B cell (primary cell): ENCODE measurements around the gene CDCA5. TPM values are rescaled to one million over a fixed set of nuclear protein-coding genes. Genes with fewer than 3 reads are reported as not detected.

Experiments used
- ATAC-seq: fragments of 200-7000 bp; cut with Tn5 transposase; one replicate; pipeline ENCODE4 v1.10.0; 2021; ENCODE audit warnings: low read depth, mild to moderate bottlenecking, moderate number of reproducible peaks, moderate library complexity
- CTCF ChIA-PET: fragments of 350-600 bp; sonication (Branson Sonifier 250); formaldehyde crosslinking; loops from one replicate; lab custom pipeline; 2021; ENCODE audit warnings: antibody characterized with exemption, inconsistent platforms; lab: Charles Lee
- POLR2A ChIA-PET: fragments of 350-600 bp; sonication (Branson Sonifier 250); formaldehyde crosslinking; loops from one replicate; lab custom pipeline; 2021; ENCODE audit warnings: antibody characterized with exemption; lab: Charles Lee
- DNase-seq: peaks from one replicate; pipeline ENCODE4 v3.0.0; 2013
- H2AFZ ChIP-seq: 2 replicates; pipeline ENCODE4 v1.6.1; 2012; ENCODE audit warnings: mild to moderate bottlenecking, low read depth, low read length; ENCODE audit not compliant: insufficient read depth, poor library complexity, severe bottlenecking
- H3K27ac ChIP-seq, 2 donors: 1 replicate in 1 of 2; 2 replicates in 1 of 2; pipeline ENCODE4 v1.5.1; 2012 to 2013; ENCODE audit warnings: low read length in 2 of 2, mild to moderate bottlenecking in 2 of 2, moderate library complexity in 1 of 2
- H3K27me3 ChIP-seq, 4 experiments: fragments of 200-600 bp in 1 of 4; sonication (generic) in 1 of 4; replicated peaks in 1 of 4; 1 replicate in 2 of 4; 2 replicates in 2 of 4; pipeline versions ENCODE4 v1.6.1 to v1.7.0; 2013 to 2016; ENCODE audit warnings: low read length in 3 of 4, mild to moderate bottlenecking in 2 of 4, mixed read lengths in 1 of 4, moderate library complexity in 1 of 4; ENCODE audit not compliant: insufficient read depth in 4 of 4, control insufficient read depth in 3 of 4; ENCODE audit errors: control extremely low read depth in 1 of 4
- H3K36me3 ChIP-seq, 2 experiments: replicated peaks in 1 of 2; 1 replicate in 1 of 2; 2 replicates in 1 of 2; pipeline versions ENCODE4 v1.6.1 to v1.7.1; 2013; ENCODE audit warnings: low read length in 1 of 2; ENCODE audit not compliant: insufficient read depth in 2 of 2, control insufficient read depth in 1 of 2; ENCODE audit errors: control extremely low read depth in 1 of 2, extremely low read depth in 1 of 2
- H3K4me1 ChIP-seq, 2 donors: fragments of 200-600 bp in 1 of 2; sonication (generic) in 1 of 2; 1 replicate in 1 of 2; 2 replicates in 1 of 2; pipeline versions ENCODE4 v1.5.1 to v1.6.1; 2013 to 2017; ENCODE audit warnings: low read length in 2 of 2; ENCODE audit not compliant: control insufficient read depth in 2 of 2, insufficient read depth in 2 of 2
- H3K4me2 ChIP-seq: replicated peaks from 2 replicates; pipeline ENCODE3; 2012; ENCODE audit warnings: mild to moderate bottlenecking, low read depth, low read length; ENCODE audit not compliant: poor library complexity, severe bottlenecking
- H3K4me3 ChIP-seq, 5 experiments: fragments of 200-600 bp in 1 of 5; sonication (generic) in 1 of 5; 1 replicate in 3 of 5; 2 replicates in 2 of 5; pipeline versions ENCODE4 v1.5.1 to v1.7.0; 2011 to 2016; ENCODE audit warnings: low read length in 4 of 5, mild to moderate bottlenecking in 4 of 5, low read depth in 2 of 5, control low read depth in 1 of 5, moderate library complexity in 1 of 5; ENCODE audit not compliant: insufficient read depth in 1 of 5; ENCODE audit errors: control extremely low read depth in 1 of 5, extremely low read depth in 1 of 5
- H3K79me2 ChIP-seq: fragments of 200-600 bp; sonication (generic); one replicate; pipeline ENCODE4 v1.6.0; 2016; ENCODE audit warnings: low read length; ENCODE audit not compliant: control insufficient read depth, insufficient read depth
- H3K9ac ChIP-seq: fragments of 200-600 bp; sonication (generic); 2 replicates; pipeline ENCODE4 v1.6.1; 2017; ENCODE audit warnings: mild to moderate bottlenecking, low read length, moderate library complexity
- H3K9me3 ChIP-seq, 3 donors: one replicate each; pipeline versions ENCODE4 v1.6.1 to v1.7.1; 2013; ENCODE audit warnings: low read length in 2 of 3; ENCODE audit not compliant: control insufficient read depth in 2 of 3, insufficient read depth in 1 of 3; ENCODE audit errors: control extremely low read depth in 1 of 3
- H4K20me1 ChIP-seq: 2 replicates; pipeline ENCODE4 v1.6.0; 2012; ENCODE audit warnings: mild to moderate bottlenecking, low read length; ENCODE audit not compliant: insufficient read depth, control insufficient read depth, poor library complexity, severe bottlenecking
- H3K27ac Mint-ChIP-seq: one replicate; pipeline ENCODE4 v1.8.0; 2021; ENCODE audit warnings: mixed read lengths
- H3K27me3 Mint-ChIP-seq: one replicate; pipeline ENCODE4 v1.8.0; 2021; ENCODE audit warnings: mixed read lengths
- H3K4me1 Mint-ChIP-seq: one replicate; pipeline ENCODE4 v1.8.0; 2021; ENCODE audit warnings: mixed read lengths
- H3K4me3 Mint-ChIP-seq: one replicate; pipeline ENCODE4 v1.8.0; 2021; ENCODE audit warnings: mixed read lengths
- H3K9me3 Mint-ChIP-seq: one replicate; pipeline ENCODE4 v1.8.0; 2022; ENCODE audit warnings: mixed read lengths; ENCODE audit not compliant: insufficient read depth
- CTCF ChIP-seq: fragments of 200-600 bp; IDR thresholded peaks from one replicate; pipeline ENCODE4 v1.8.0; 2022; ENCODE audit warnings: antibody characterized with exemption, mild to moderate bottlenecking
- EZH2 ChIP-seq: IDR thresholded peaks from 2 replicates; pipeline ENCODE4 v1.6.1; 2012; ENCODE audit warnings: borderline replicate concordance, low read depth, mild to moderate bottlenecking, moderate library complexity, low read length; ENCODE audit not compliant: insufficient read depth, poor library complexity, severe bottlenecking
- WGBS: methylation state at CpG from one replicate; pipeline ENCODE4 v1.1.5; 2013; ENCODE audit warnings: missing lambda C conversion rate; ENCODE audit not compliant: insufficient coverage; 5-methylcytosine and 5-hydroxymethylcytosine counted together
- intact Hi-C: fragments of 100-400 bp; cut with micrococcal nuclease; formaldehyde crosslinking; loops from one replicate; pipeline ENCODE4 v1.10.0; 2022
- polyA plus RNA-seq: library from polyadenylated mRNA; depleted of rRNA; stranded (reverse); fragments of >200 nt; gene quantifications from 2 replicates; pipeline ENCODE4 v1.2.3, GENCODE V29; 2012
- total RNA-seq, 2 donors: library from RNA; stranded (reverse); fragments of 120-200 nt in 1 of 2; gene quantifications; 1 replicate in 1 of 2; 2 replicates in 1 of 2; pipeline versions ENCODE4 v1.2.3 to v1.2.4, GENCODE V29; 2013 to 2022

The CDCA5 gene
- total and polyA plus RNA-seq, 2 donors (not counting 1 experiment from before 2014, with no cell fraction given) = 1.1 to 1.4 TPM

GRCh38 chr11:65035579-65035978 is 48.3 kb downstream of the CDCA5 start:
- H3K27ac ChIP-seq = no peak overlapping the region
- Mint-ChIP-seq H3K4me1 (peaks cover 2% of the 10 kb centered on the region), H3K9me3 (no peaks in the 10 kb centered on the region), H3K27ac (no peak overlapping the region), H3K27me3 (no peaks in the 10 kb centered on the region), H3K4me3 (no peak overlapping the region)
- TF ChIP-seq CTCF (no peak), EZH2 (no peak)
- no peak overlapping the region for H3K4me2 ChIP-seq
- H3K4me1 ChIP-seq = peaks cover 3 to 11% of the 10 kb centered on the region in 2 donors
- no peak overlapping the region for H3K4me3 ChIP-seq
- ChIA-PET CTCF (no interaction called here), POLR2A (no interaction called here)
- 93% methylated on average over 11 of the region's 11 CpGs for WGBS
- ATAC-seq (no peak), DNase-seq (no peak)
- H3K27me3 ChIP-seq = no peaks in the 10 kb centered on the region
- H3K79me2 ChIP-seq = peaks cover 17% of the 10 kb centered on the region
- H3K9me3 ChIP-seq = no peaks in the 10 kb centered on the region
- H2AFZ ChIP-seq = no peak overlapping the region
- peaks cover 5% of the 10 kb centered on the region for H4K20me1 ChIP-seq
- H3K9ac ChIP-seq = no peak overlapping the region
- intact Hi-C loops = no loop called here
- peaks cover 3 to 26% of the 10 kb centered on the region in 2 experiments for H3K36me3 ChIP-seq

- ChIA-PET CTCF (no interaction called here), POLR2A (no interaction called here)
- Histone ChIP-seq H3K9ac (no peak overlapping the region), H3K4me1 (peaks cover 0 to 5% of the 10 kb centered on the region in 2 donors), H3K79me2 (peaks cover 19% of the 10 kb centered on the region), H3K27me3 (no peaks in the 10 kb centered on the region), H3K36me3 (peaks cover 3 to 26% of the 10 kb centered on the region in 2 experiments), H3K27ac (no peak overlapping the region), H4K20me1 (peaks cover 5% of the 10 kb centered on the region), H3K4me2 (no peak overlapping the region), H3K9me3 (no peaks in the 10 kb centered on the region), H3K4me3 (no peak overlapping the region), H2AFZ (no peak overlapping the region)
- intact Hi-C loops = no loop called here
- Mint-ChIP-seq H3K4me3 (no peak overlapping the region), H3K27ac (no peak overlapping the region), H3K27me3 (no peaks in the 10 kb centered on the region), H3K4me1 (no peaks in the 10 kb centered on the region), H3K9me3 (no peaks in the 10 kb centered on the region)
- no peak for ATAC-seq
- TF ChIP-seq EZH2 (no peak), CTCF (no peak)
- no peak for DNase-seq
- 90% methylated on average over 2 of the region's 2 CpGs for WGBS
These were observed 49.4 kb downstream of the CDCA5 start for GRCh38 chr11:65034423-65034822.
